Endothelial cell of umbilical vein (primary cell): Measurements from ENCODE around the gene GNE.

ENCODE experiments used
- EZH2 ChIP-seq: IDR thresholded peaks from 2 replicates; pipeline ENCODE4 v1.6.1; 2012; ENCODE audit warnings: borderline replicate concordance, low read depth, mild to moderate bottlenecking, moderate library complexity, low read length, inconsistent platforms; ENCODE audit not compliant: severe bottlenecking
- GATA2 ChIP-seq: IDR thresholded peaks from 2 replicates; pipeline ENCODE4 v1.7.0; 2011; ENCODE audit warnings: low read depth, mild to moderate bottlenecking, moderate library complexity, mixed read lengths, low read length; ENCODE audit not compliant: insufficient read length, insufficient read depth
- JUN ChIP-seq: IDR thresholded peaks from 2 replicates; pipeline ENCODE4 v1.6.1; 2011; ENCODE audit warnings: borderline replicate concordance, low read depth; ENCODE audit not compliant: insufficient read length, insufficient read depth
- MYC ChIP-seq: IDR thresholded peaks from one replicate; pipeline ENCODE4 v1.6.1; 2011; ENCODE audit warnings: mild to moderate bottlenecking, low read depth, low read length
- POLR2A ChIP-seq: IDR thresholded peaks from 2 replicates; pipeline ENCODE4 v1.6.1; 2012; ENCODE audit warnings: low read depth, mild to moderate bottlenecking, control low read depth, low read length
- POLR2AphosphoS5 ChIP-seq: IDR thresholded peaks from 2 replicates; pipeline ENCODE4 v1.6.1; 2012; ENCODE audit warnings: low read depth, mild to moderate bottlenecking, control low read depth, low read length, moderate library complexity; ENCODE audit not compliant: insufficient read depth
- TF ChIP-seq, protein P1 (sequence below), 2 donors: IDR thresholded peaks; 1 replicate in 1 of 2; 2 replicates in 1 of 2; pipeline ENCODE4 v1.5.1; 2011; ENCODE audit warnings: low read length in 2 of 2, mild to moderate bottlenecking in 2 of 2, moderate library complexity in 2 of 2, control low read depth in 1 of 2, inconsistent platforms in 1 of 2, low read depth in 1 of 2; ENCODE audit not compliant: insufficient read depth in 1 of 2; ENCODE audit errors: extremely low read depth in 1 of 2
- TF ChIP-seq, protein P2 (sequence below): IDR thresholded peaks from 2 replicates; pipeline ENCODE4 v1.6.1; 2011; ENCODE audit not compliant: insufficient read depth, insufficient read length

DNA sequence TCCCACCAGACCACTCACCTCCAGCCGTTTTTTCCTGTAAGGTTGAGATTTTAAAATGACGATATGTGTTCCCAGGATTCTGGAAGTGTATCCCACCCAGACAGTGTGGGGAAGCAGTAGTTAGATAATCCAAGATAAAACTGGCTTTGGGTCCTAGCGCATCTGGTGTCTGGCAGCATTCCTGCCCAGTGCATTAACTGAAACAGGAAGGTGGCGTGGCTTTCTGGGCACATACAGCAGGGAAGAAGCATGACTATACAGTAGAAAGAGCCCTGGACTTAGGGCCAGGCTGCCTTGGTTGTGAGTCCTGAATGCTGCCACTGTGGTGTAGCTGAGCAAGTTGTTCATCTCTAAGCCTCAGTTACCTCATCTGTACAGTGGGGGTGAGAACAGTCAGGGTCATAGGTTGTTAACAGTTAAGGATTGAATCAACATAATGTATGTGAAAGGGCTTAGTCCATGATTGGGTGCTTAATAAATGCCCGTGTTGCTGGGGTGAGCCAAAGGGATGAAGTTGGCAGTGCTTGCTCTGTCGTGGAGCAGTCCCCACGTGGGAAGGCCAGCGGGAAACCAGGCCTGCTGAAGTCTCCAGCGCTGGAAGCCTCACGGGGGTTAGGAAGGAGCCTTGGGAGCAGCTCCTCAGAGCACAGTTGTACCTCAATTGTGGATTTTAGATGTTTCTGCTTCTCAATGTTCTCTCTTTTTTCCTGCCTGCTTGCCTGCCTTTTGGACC lies 49.6 kb downstream of the GNE start:
- TF ChIP-seq EZH2 = no peak
- TF ChIP-seq, protein P1, sequence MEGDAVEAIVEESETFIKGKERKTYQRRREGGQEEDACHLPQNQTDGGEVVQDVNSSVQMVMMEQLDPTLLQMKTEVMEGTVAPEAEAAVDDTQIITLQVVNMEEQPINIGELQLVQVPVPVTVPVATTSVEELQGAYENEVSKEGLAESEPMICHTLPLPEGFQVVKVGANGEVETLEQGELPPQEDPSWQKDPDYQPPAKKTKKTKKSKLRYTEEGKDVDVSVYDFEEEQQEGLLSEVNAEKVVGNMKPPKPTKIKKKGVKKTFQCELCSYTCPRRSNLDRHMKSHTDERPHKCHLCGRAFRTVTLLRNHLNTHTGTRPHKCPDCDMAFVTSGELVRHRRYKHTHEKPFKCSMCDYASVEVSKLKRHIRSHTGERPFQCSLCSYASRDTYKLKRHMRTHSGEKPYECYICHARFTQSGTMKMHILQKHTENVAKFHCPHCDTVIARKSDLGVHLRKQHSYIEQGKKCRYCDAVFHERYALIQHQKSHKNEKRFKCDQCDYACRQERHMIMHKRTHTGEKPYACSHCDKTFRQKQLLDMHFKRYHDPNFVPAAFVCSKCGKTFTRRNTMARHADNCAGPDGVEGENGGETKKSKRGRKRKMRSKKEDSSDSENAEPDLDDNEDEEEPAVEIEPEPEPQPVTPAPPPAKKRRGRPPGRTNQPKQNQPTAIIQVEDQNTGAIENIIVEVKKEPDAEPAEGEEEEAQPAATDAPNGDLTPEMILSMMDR (IDR thresholded peaks at IDR 0.05; ENCODE audit: extremely low read depth in 1 of 2, insufficient read depth in 1 of 2, low read depth in 1 of 2, low read length in 2 of 2) = no peak
- no peak for TF ChIP-seq POLR2AphosphoS5
- TF ChIP-seq POLR2A = no peak
- TF ChIP-seq GATA2 = no peak
- no peak for TF ChIP-seq JUN
- no peak for TF ChIP-seq MYC
- TF ChIP-seq, protein P2, sequence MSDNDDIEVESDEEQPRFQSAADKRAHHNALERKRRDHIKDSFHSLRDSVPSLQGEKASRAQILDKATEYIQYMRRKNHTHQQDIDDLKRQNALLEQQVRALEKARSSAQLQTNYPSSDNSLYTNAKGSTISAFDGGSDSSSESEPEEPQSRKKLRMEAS = no peak
